Left hindlimb (tissue), 1 donor: ENCODE data around the gene C2orf78.
"Not testable (repeated sequence)": the region's sequence is repeated elsewhere in the genome, so short reads cannot be mapped to it uniquely, and the experiment has no call there.

ENCODE experiments used
- DNase-seq: peaks from one replicate; pipeline ENCODE4 v3.0.0-alpha.2; 2018

The C2orf78 gene

DNA sequence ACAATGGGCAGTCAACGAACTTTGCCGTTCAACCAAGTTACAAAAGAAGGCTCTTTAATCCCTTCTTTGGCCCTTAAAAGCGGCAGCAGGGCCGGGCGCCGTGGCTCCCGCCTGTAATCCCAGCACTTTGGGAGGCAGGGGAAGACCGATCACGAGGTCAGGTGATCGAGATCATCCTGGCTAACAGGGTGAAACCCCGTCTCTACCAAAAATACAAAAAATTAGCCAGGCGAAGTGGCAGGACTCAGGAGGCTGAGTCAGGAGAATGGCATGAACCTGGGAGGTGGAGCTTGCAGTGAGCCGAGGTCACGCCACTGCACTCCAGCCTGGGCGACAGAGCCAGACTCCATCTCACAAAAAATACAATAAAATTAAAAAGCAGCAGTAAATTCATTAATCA is 581 bp upstream of the C2orf78 start:
- not testable (repeated sequence) for DNase-seq

DNA sequence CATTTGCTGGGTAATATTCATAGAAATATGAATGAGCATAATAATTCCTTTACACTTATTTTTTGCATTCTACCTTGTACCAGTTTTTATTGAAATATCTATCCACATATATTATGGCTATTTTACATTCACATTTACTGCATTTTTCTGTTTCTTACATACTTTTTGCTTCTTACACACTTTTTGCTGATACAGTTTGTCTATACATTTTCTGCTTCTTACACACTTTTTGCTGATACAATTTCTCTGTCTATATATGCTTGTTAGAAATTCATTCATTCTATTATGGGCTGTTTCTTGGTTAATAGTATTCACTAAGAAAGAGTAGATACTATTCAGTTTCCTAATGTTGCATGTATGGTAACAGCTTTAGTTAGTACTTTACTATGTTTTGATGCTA is 27.9 kb downstream of the C2orf78 start:
- no peak for DNase-seq

DNA sequence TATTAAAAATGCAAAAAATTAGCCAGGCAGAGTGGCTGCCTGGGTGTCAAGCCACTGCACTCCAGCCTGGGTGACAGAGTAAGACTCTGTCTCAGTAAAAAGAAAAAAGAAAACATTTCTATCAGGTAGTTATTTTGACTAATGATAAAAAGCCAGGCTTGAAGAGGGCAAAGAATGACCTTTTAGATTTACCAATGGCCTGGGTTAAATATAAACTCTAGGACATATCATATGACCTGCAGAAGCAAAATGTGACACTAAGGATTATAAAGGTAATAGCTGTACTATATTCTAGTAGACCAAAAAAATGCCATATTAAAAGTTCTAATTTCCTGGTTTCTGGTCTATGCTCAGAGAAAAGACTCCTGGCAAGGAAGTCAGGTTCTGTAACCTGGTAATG is 28.7 kb downstream of the C2orf78 start:
- DNase-seq = no peak

- no peak for DNase-seq
These were observed 34.3 kb downstream of the C2orf78 start for GRCh38 chr2:73818296-73818695.

- no peak for DNase-seq
These were observed 37.2 kb downstream of the C2orf78 start for GRCh38 chr2:73821227-73821626.

- no peak for DNase-seq
These were observed 37.7 kb downstream of the C2orf78 start for GRCh38 chr2:73821669-73822068.

GRCh38 chr2:73822276-73822675 is 38.3 kb downstream of the C2orf78 start:
- DNase-seq = no peak

DNA sequence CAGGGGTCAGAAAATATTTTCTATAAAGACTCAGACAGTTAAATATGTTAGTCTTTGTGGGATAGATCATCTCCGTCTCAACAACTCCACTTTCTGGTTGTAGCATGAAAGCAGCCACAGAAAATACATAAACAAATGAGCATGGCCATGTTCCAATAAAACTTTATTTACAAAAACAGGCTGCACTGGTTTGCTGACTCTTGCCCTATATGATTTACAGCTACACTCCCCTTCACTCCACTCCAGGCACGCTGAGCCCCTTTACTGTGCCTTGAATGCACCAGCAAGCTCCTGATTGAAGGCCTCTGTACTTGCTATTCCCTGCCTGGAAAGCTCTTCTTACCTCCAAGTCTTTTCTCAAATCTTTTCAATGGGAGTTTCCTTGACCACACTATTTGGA is 39.0 kb downstream of the C2orf78 start:
- no peak for DNase-seq

DNA sequence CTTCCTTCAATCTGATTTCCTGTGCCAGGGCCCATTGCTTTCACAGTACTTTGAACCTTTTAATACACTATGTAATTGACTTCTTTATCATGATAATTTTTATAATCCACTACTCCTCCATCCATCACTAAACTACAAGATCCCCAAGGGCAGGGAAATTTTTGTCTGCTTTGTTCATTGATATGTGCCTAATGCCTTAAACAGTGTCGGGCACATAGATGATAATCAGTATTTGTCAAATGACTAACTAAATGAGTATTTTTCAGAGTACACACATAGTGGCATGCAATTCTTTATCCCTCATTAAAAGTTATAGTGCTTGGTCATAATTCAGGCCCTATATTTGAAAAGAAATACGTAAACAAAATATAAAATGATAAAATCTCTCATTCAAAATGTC is 39.4 kb downstream of the C2orf78 start:
- no peak for DNase-seq

DNA sequence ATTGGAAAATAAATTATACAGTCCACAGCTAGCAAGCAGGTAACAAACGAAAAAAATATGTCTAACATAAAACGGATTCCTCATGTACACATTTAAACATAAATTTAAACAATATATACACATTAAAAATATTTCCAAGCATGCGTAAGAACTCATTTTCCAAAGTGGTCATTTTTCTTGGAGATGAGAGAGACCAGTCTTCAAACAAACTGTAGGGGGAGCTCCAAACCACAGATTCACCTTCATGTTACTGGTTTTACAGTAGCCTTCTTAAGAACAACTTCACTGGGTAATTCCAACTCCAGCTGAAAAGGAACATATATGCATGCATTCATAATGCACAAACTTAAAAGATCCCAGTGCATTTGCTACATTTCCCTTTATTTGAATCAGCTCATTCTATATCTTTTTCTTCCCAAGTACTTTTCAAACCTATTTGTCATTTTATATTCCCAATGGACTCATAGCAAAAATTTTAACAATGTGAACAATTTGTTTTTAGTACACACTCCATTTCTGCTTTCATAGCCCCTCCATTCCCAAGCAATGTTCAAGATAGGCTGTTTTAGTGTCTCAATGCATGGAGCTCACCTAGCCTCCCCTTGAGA is 40.0 kb downstream of the C2orf78 start:
- DNase-seq = no peak

GRCh38 chr2:73825408-73825807 is 41.4 kb downstream of the C2orf78 start:
- DNase-seq = no peak

DNA sequence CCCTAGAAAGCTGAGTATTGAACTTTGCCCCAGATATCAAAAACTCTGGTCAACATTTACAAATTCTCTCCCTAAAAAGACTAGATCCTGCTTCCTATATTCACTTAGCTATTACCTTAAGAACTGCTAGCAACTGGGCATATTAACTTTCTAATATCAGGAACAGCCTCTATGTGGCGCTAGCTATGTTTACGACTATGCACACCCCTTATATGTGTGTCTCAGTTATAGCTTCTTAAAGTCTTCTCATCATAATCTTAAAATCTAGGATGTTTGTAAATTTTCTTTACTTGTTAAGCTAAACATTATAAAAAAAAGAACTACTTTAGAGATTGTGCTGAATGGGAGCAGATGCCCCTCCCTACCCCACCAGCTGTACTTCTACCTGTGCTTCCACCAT is 43.0 kb downstream of the C2orf78 start:
- no peak for DNase-seq

DNA sequence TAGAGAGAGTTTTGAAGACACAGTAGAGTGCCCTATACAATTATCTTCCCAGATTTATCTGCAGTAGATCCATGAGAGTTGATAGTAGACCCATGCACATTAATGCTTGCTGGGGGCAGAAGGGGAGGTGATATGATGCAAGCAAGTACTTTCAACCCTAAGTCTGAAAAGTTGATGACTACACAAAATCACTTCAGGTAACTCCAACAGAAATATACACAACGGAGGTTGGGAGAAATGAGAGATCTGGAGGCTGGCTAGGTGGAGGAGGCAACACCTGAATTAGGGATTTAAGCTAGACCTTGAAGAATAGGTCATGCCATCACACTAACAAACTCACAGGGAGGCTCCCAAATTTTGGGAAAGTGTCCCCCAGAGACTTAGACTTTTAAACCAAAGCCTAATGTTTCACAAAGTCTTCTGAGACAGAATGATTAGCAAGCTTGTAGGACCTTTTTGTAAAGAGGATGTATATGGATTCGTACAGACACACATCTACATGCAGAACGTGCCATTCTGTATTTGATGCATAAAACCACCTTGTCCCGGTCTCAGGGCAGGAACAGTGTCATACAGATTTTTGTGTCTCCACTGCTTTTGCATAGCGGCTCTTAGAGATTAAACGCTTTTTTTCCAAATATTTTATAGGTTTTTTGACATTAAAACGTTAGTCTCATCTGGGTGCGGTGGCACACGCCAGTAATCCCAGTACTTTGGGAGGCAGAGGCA is 43.8 kb downstream of the C2orf78 start:
- DNase-seq = no peak

DNA sequence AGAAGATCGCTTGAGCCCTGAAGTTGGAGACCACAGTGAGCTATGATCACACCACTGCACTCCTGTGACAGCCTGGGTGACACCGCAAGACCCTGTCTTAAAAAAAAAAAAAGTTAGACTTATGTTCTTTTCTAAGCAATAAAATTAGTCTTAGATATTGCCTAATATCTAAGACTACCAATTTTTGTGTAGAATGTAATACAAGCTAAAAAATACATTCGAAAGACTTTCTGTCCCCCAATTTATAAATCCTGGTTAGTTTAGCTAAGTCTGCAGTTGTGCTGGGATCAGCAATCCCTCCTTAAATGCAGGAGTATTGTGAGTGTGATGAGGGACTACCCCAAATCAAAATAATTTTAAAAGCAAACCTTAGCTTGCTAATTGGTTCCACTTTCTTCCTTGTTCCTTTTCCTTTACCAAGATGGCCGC is 44.4 kb downstream of the C2orf78 start:
- DNase-seq = no peak

DNA sequence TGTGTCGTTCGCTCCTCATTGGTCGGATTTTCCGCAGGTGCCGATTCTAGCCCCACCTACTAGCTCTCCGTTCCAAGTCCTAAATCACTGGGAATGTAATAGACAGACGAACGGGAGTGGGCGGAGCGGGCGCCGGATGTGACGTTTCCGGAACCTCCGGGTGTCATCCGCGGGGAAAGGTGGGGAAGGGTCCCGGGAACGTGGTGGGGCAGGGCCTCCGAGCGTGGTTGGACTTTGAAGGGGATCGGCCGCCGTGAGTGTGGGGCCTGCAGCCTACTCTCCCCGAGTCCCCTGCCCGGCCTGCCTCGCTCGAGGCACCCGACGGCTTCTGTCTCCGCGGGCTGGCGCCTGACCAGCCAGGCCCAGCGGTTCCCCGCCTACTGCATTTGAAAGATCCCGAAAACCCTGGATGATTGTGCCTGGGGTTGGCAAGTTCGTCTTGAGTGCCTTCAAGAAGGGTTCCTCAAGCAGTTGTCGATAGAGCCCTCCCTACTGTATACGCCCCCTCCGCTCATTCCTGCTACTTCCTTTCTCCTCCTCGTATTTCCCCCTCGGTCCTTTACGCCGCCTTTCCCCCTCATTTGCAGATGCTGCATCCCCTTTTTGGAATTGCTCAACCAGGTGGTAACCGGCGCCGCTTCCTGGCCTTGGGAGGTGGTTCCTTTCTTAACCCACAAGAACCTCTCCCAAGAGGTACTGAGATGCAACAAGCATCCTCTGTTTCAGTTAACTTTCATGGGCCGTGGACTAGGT is 45.0 kb downstream of the C2orf78 start, which contains the start of gene STAMBP:
Gene STAMBP (plus strand): TSS at position 144 of the 753 bp plus-strand sequence. CDS start 1,896 bp downstream, outside the sequence.
- peak; percentile 96 for DNase-seq

- DNase-seq = no peak
These were observed 47.0 kb downstream of the C2orf78 start for GRCh38 chr2:73830871-73831401.

DNA sequence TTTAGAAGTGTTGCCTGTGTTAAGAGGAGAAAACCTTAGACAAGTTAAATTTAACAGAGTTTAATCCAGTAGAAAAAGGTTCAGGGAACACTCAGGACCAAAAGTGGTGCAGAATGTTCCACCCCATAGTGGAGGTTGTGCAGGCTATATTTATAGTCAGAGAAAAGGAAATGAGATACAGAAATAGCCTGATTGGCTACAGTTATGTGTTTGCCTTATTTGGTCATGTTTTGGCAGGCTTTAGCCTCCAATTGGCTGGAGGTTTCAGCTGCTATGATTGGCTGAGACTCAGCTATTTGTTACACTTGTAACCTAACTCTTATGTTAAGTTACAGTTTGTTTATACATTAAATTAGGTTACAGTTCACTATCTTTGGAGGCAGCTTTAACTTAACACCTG is 48.9 kb downstream of the C2orf78 start:
- DNase-seq = no peak

GRCh38 chr2:73836141-73836943 is 52.4 kb downstream of the C2orf78 start:
- DNase-seq = no peak

DNA sequence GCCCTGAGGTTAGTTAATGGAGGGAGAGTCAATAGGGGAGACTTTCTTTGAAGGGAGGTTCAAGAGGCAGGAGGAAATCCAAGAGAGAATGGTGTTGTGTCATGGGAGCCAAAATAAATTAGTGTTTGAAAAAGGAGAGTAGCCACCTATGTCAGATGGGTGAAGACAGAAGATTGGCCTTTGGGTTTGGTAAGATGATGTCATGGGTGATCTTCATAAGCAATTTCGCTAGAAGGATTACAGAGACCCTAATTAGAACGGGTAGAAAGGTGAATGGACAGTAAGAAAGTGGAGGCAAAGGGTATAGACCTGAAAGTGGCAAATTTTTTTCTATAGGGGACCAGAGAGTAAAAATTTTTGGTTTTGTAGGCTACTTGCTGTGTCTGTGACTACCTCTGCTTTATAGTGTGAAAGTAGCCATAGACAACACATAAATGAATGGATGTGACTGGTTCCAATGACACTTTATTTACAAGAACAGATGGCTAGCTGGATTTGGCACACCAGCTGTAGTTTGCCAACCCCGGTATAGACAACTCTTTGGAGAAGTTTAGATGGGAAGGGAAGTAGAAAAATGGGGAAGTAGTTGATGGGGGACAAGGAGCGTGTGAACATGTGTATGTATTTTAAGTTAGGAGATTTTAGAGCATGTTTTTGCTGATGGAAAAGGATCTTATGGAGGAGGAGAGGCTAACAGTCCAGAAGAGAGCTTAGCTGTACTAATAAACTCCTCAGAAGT is 54.0 kb downstream of the C2orf78 start:
- DNase-seq = no peak

- no peak for DNase-seq
These were observed 55.0 kb downstream of the C2orf78 start for GRCh38 chr2:73838889-73839534.

- no peak for DNase-seq
These were observed 55.8 kb downstream of the C2orf78 start for GRCh38 chr2:73839653-73840411.
